ENCODE results near the gene C5AR1. TPM values are rescaled to one million over a fixed set of nuclear protein-coding genes. Genes with fewer than 3 reads are reported as not detected.
A peak's percentile ranks its signal among the peaks of the same experiment; 100 is the strongest.

Gene C5AR1
- total and polyA plus RNA-seq, 9 of the 15 experiments (the other 6 are each of a cell fraction or from before 2014, with no cell fraction given) = 0.06 to 1.6 (median 0.28) TPM; not detected in 3

DNA sequence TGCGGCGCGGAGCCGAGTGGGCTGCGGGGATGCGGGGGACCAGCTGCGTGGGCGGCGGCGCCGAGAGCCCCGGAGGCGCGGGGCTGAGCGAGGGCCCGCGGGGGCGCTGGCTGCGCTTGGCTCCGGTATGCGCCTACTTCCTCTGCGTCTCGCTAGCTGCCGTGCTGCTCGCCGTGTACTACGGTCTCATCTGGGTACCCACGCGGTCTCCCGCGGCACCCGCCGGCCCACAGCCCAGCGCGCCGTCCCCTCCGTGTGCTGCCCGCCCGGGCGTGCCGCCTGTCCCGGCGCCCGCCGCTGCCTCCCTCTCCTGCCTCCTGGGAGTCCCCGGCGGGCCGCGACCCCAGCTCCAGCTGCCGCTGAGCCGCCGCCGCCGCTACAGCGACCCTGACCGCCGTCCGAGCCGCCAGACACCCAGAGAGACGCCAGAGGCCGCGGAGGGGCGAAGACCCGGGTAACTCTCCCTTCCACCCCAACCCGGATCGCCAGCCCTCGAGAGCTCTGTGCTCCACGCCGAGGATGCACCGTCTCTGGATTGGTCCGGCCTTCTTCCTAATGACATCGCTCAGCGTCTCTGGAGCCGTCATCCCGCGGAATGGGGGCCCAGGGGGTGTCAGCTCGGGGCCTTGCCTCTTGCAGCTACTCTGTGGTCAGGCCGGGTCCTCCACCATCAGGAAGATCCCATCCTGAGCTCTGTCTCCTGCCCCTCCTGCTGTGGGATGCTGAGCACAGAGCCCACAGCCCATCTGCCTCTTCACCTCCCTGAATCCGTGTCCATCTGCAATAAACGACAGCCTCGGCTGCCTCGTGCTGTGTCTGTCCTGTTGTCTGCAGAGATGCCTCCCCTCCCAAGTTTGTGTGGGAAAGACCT lies 34.5 kb upstream of the C5AR1 start (continued):
- TF ChIP-seq, protein P1, sequence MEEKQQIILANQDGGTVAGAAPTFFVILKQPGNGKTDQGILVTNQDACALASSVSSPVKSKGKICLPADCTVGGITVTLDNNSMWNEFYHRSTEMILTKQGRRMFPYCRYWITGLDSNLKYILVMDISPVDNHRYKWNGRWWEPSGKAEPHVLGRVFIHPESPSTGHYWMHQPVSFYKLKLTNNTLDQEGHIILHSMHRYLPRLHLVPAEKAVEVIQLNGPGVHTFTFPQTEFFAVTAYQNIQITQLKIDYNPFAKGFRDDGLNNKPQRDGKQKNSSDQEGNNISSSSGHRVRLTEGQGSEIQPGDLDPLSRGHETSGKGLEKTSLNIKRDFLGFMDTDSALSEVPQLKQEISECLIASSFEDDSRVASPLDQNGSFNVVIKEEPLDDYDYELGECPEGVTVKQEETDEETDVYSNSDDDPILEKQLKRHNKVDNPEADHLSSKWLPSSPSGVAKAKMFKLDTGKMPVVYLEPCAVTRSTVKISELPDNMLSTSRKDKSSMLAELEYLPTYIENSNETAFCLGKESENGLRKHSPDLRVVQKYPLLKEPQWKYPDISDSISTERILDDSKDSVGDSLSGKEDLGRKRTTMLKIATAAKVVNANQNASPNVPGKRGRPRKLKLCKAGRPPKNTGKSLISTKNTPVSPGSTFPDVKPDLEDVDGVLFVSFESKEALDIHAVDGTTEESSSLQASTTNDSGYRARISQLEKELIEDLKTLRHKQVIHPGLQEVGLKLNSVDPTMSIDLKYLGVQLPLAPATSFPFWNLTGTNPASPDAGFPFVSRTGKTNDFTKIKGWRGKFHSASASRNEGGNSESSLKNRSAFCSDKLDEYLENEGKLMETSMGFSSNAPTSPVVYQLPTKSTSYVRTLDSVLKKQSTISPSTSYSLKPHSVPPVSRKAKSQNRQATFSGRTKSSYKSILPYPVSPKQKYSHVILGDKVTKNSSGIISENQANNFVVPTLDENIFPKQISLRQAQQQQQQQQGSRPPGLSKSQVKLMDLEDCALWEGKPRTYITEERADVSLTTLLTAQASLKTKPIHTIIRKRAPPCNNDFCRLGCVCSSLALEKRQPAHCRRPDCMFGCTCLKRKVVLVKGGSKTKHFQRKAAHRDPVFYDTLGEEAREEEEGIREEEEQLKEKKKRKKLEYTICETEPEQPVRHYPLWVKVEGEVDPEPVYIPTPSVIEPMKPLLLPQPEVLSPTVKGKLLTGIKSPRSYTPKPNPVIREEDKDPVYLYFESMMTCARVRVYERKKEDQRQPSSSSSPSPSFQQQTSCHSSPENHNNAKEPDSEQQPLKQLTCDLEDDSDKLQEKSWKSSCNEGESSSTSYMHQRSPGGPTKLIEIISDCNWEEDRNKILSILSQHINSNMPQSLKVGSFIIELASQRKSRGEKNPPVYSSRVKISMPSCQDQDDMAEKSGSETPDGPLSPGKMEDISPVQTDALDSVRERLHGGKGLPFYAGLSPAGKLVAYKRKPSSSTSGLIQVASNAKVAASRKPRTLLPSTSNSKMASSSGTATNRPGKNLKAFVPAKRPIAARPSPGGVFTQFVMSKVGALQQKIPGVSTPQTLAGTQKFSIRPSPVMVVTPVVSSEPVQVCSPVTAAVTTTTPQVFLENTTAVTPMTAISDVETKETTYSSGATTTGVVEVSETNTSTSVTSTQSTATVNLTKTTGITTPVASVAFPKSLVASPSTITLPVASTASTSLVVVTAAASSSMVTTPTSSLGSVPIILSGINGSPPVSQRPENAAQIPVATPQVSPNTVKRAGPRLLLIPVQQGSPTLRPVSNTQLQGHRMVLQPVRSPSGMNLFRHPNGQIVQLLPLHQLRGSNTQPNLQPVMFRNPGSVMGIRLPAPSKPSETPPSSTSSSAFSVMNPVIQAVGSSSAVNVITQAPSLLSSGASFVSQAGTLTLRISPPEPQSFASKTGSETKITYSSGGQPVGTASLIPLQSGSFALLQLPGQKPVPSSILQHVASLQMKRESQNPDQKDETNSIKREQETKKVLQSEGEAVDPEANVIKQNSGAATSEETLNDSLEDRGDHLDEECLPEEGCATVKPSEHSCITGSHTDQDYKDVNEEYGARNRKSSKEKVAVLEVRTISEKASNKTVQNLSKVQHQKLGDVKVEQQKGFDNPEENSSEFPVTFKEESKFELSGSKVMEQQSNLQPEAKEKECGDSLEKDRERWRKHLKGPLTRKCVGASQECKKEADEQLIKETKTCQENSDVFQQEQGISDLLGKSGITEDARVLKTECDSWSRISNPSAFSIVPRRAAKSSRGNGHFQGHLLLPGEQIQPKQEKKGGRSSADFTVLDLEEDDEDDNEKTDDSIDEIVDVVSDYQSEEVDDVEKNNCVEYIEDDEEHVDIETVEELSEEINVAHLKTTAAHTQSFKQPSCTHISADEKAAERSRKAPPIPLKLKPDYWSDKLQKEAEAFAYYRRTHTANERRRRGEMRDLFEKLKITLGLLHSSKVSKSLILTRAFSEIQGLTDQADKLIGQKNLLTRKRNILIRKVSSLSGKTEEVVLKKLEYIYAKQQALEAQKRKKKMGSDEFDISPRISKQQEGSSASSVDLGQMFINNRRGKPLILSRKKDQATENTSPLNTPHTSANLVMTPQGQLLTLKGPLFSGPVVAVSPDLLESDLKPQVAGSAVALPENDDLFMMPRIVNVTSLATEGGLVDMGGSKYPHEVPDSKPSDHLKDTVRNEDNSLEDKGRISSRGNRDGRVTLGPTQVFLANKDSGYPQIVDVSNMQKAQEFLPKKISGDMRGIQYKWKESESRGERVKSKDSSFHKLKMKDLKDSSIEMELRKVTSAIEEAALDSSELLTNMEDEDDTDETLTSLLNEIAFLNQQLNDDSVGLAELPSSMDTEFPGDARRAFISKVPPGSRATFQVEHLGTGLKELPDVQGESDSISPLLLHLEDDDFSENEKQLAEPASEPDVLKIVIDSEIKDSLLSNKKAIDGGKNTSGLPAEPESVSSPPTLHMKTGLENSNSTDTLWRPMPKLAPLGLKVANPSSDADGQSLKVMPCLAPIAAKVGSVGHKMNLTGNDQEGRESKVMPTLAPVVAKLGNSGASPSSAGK (IDR thresholded peaks at IDR 0.05) = peak; percentile 60
- TF ChIP-seq ZNF282 (CRISPR knock-in tag; IDR thresholded peaks at IDR 0.05) (no peak), BACH1 (tag; IDR thresholded peaks at IDR 0.05) (no peak), CBFB (CRISPR knock-in tag; IDR thresholded peaks at IDR 0.05) (peak; percentile 55; the same call in 1 of the 2 replicates), SAFB (IDR thresholded peaks at IDR 0.05; ENCODE audit: borderline replicate concordance, low read depth, low read length) (peak; percentile 84), FOXJ2 (tag; IDR thresholded peaks at IDR 0.05) (no peak), GTF2A2 (tag; IDR thresholded peaks at IDR 0.05) (no peak), ERF (CRISPR knock-in tag; IDR thresholded peaks at IDR 0.05) (peak; percentile 94), NELFE (IDR thresholded peaks at IDR 0.05; ENCODE audit: insufficient read depth, insufficient read length) (no peak), TEAD4 (IDR thresholded peaks at IDR 0.05; ENCODE audit: low read length) (peak; percentile 51), TEAD4 (CRISPR knock-in tag; IDR thresholded peaks at IDR 0.05; ENCODE audit: borderline replicate concordance) (no peak), CCNT2 (IDR thresholded peaks at IDR 0.05; ENCODE audit: borderline replicate concordance, extremely low read depth, insufficient read length, low read depth, low read length) (peak; percentile 83), FOXP1 (CRISPR knock-in tag; IDR thresholded peaks at IDR 0.05) (0 out of 2 replicates have a peak, but pooled peaks have one; percentile 19), MCM5 (IDR thresholded peaks at IDR 0.05; ENCODE audit: low read depth) (no peak), MED1 (CRISPR knock-in tag; IDR thresholded peaks at IDR 0.05; ENCODE audit: borderline replicate concordance) (no peak)
- TF ChIP-seq, protein P2, sequence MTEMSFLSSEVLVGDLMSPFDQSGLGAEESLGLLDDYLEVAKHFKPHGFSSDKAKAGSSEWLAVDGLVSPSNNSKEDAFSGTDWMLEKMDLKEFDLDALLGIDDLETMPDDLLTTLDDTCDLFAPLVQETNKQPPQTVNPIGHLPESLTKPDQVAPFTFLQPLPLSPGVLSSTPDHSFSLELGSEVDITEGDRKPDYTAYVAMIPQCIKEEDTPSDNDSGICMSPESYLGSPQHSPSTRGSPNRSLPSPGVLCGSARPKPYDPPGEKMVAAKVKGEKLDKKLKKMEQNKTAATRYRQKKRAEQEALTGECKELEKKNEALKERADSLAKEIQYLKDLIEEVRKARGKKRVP (CRISPR knock-in tag; IDR thresholded peaks at IDR 0.05) = 0 out of 2 replicates have a peak, but pooled peaks have one; percentile 15

Data from K562 (cell line).